Measurements from ENCODE around the gene RNF181.

- no peak for TF ChIP-seq CTCF (IDR thresholded peaks at IDR 0.05)
- TF ChIP-seq POLR2A (IDR thresholded peaks at IDR 0.05) = no peak
These were observed 50.6 kb downstream of the RNF181 start for GRCh38 chr2:85646166-85646565.

Measured in right lobe of liver (tissue), 4 donors.